ENCODE measurements around the gene SUCO. TPM values are rescaled to one million over a fixed set of nuclear protein-coding genes. Genes with fewer than 3 reads are reported as not detected.
"Not testable (repeated sequence)": the region's sequence is repeated elsewhere in the genome, so short reads cannot be mapped to it uniquely, and the experiment has no call there.

The SUCO gene
- total RNA-seq, 4 donors from 2014 or later = 39.7 to 129 (median 93.9) TPM

- no peak for DNase-seq
- Histone ChIP-seq H3K27me3 (no peaks in the 10 kb centered on the region), H3K36me3 (no peaks in the 10 kb centered on the region), H3K4me3 (no peak overlapping the region), H3K27ac (no peak overlapping the region), H3K4me1 (no peaks in the 10 kb centered on the region), H3K9me3 (no peaks in the 10 kb centered on the region)
- TF ChIP-seq POLR2A (IDR thresholded peaks at IDR 0.05) = no peak
- TF ChIP-seq CTCF (IDR thresholded peaks at IDR 0.05) = no peak
- intact Hi-C loops (cut with DNase I; ENCODE audit: low total_unique reads) = no loop called here
Measured at GRCh38 chr1:172613294-172613693, 80.3 kb downstream of the SUCO start.

GRCh38 chr1:172616195-172616594 is 83.2 kb downstream of the SUCO start:
- no peaks in the 10 kb centered on the region for H3K4me1 ChIP-seq
- H3K27ac ChIP-seq = no peak overlapping the region
- no peak for DNase-seq
- H3K9me3 ChIP-seq = no peaks in the 10 kb centered on the region
- no peaks in the 10 kb centered on the region for H3K36me3 ChIP-seq
- TF ChIP-seq POLR2A (IDR thresholded peaks at IDR 0.05) = no peak
- TF ChIP-seq CTCF (IDR thresholded peaks at IDR 0.05) = no peak
- intact Hi-C loops (cut with DNase I; ENCODE audit: low total_unique reads) = no loop called here
- H3K4me3 ChIP-seq = no peak overlapping the region
- no peaks in the 10 kb centered on the region for H3K27me3 ChIP-seq

GRCh38 chr1:172616636-172617035 is 83.7 kb downstream of the SUCO start:
- H3K27ac ChIP-seq = no peak overlapping the region
- TF ChIP-seq CTCF (IDR thresholded peaks at IDR 0.05) = no peak
- no peak for TF ChIP-seq POLR2A (IDR thresholded peaks at IDR 0.05)
- no peak for DNase-seq
- intact Hi-C loops (cut with DNase I; ENCODE audit: low total_unique reads) = no loop called here
- no peaks in the 10 kb centered on the region for H3K27me3 ChIP-seq
- no peaks in the 10 kb centered on the region for H3K9me3 ChIP-seq
- H3K4me3 ChIP-seq = no peak overlapping the region
- H3K4me1 ChIP-seq = no peaks in the 10 kb centered on the region
- no peaks in the 10 kb centered on the region for H3K36me3 ChIP-seq

GRCh38 chr1:172620603-172621002 is 87.7 kb downstream of the SUCO start:
- intact Hi-C loops (cut with DNase I; ENCODE audit: low total_unique reads); H3K27ac ChIP-seq; H3K9me3 ChIP-seq; H3K27me3 ChIP-seq; H3K4me1 ChIP-seq; H3K4me3 ChIP-seq; H3K36me3 ChIP-seq; DNase-seq: not testable (repeated sequence)

- H3K9me3 ChIP-seq = no peaks in the 10 kb centered on the region
- H3K27ac ChIP-seq = no peak overlapping the region
- no peak for TF ChIP-seq POLR2A (IDR thresholded peaks at IDR 0.05)
- no peak for TF ChIP-seq CTCF (IDR thresholded peaks at IDR 0.05)
- H3K4me3 ChIP-seq = no peak overlapping the region
- no peaks in the 10 kb centered on the region for H3K27me3 ChIP-seq
- no peaks in the 10 kb centered on the region for H3K4me1 ChIP-seq
- no peak for DNase-seq
- intact Hi-C loops (cut with DNase I; ENCODE audit: low total_unique reads) = no loop called here
- no peaks in the 10 kb centered on the region for H3K36me3 ChIP-seq
Measured at GRCh38 chr1:172622541-172622940, 89.6 kb downstream of the SUCO start.

GRCh38 chr1:172623748-172624147 is 90.8 kb downstream of the SUCO start:
- H3K27ac ChIP-seq = no peak overlapping the region
- intact Hi-C loops (cut with DNase I; ENCODE audit: low total_unique reads) = no loop called here
- TF ChIP-seq POLR2A (IDR thresholded peaks at IDR 0.05) = no peak
- no peak for TF ChIP-seq CTCF (IDR thresholded peaks at IDR 0.05)
- H3K4me3 ChIP-seq = no peak overlapping the region
- no peaks in the 10 kb centered on the region for H3K36me3 ChIP-seq
- H3K4me1 ChIP-seq = no peaks in the 10 kb centered on the region
- no peaks in the 10 kb centered on the region for H3K27me3 ChIP-seq
- no peak for DNase-seq
- no peaks in the 10 kb centered on the region for H3K9me3 ChIP-seq

Data from uterus (tissue), 4 donors.